ENCODE measurements around the gene TBXAS1. TPM values are rescaled to one million over a fixed set of nuclear protein-coding genes. Genes with fewer than 3 reads are reported as not detected.

The TBXAS1 gene
- total and polyA plus RNA-seq, 4 donors: 4.1 to 22.4 (median 12.2) TPM

DNA sequence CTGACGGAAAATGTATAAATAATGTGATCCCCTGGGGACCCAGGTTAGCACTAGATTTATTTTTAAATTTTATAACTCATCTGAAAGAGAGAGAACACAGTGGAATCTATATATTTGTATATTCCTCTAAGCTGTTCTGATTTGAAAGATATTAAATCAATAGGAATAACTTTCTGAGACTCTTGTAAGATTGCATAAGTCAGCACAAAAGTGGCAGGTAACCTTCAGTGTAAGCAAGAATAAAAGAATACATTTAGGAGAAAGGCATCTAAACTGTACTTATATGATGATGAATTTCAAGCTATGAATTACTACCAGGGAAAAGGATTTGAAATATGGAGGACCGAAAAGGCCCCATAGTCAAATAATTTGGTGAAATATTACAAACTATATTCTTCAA lies 112.8 kb downstream of the TBXAS1 start:
- H3K9me3 ChIP-seq (ENCODE audit: control insufficient read depth in 4 of 4, low read length in 3 of 4): peaks cover 0 to 9% (median 2%) of the 10 kb centered on the region in 4 donors
- no peaks in the 10 kb centered on the region for H3K4me1 ChIP-seq (ENCODE audit: control insufficient read depth in 4 of 4, insufficient read depth in 4 of 4, low read length in 3 of 4)
- no peaks in the 10 kb centered on the region for H3K27me3 ChIP-seq (ENCODE audit: control insufficient read depth in 4 of 4, insufficient read depth in 4 of 4, low read length in 3 of 4)
- no peak overlapping the region for H3K27ac ChIP-seq (ENCODE audit: low read depth in 1 of 2, low read length in 2 of 2)
- H3K9ac ChIP-seq (ENCODE audit: low read depth in 1 of 2, low read length in 2 of 2): no peak overlapping the region
- DNase-seq (ENCODE audit: low spot score): no peak
- H3K4me3 ChIP-seq (ENCODE audit: low read depth in 1 of 3, low read length in 3 of 3): no peak overlapping the region
- TF ChIP-seq NR2F2 (IDR thresholded peaks at IDR 0.05) (no peak), FOXA2 (IDR thresholded peaks at IDR 0.05) (no peak), ZBTB33 (IDR thresholded peaks at IDR 0.05) (no peak), TAF1 (conservative IDR thresholded peaks at IDR 0.05) (no peak), SP1 (IDR thresholded peaks at IDR 0.05) (no peak), EGR1 (IDR thresholded peaks at IDR 0.05; ENCODE audit: low read depth in 2 of 2) (no peak), HNF4A (conservative IDR thresholded peaks at IDR 0.05) (no peak), FOXA1 (IDR thresholded peaks at IDR 0.05) (no peak), RXRA (IDR thresholded peaks at IDR 0.05) (no peak), HNF4G (IDR thresholded peaks at IDR 0.05) (no peak), JUND (IDR thresholded peaks at IDR 0.05) (no peak)
- TF ChIP-seq, protein P1, sequence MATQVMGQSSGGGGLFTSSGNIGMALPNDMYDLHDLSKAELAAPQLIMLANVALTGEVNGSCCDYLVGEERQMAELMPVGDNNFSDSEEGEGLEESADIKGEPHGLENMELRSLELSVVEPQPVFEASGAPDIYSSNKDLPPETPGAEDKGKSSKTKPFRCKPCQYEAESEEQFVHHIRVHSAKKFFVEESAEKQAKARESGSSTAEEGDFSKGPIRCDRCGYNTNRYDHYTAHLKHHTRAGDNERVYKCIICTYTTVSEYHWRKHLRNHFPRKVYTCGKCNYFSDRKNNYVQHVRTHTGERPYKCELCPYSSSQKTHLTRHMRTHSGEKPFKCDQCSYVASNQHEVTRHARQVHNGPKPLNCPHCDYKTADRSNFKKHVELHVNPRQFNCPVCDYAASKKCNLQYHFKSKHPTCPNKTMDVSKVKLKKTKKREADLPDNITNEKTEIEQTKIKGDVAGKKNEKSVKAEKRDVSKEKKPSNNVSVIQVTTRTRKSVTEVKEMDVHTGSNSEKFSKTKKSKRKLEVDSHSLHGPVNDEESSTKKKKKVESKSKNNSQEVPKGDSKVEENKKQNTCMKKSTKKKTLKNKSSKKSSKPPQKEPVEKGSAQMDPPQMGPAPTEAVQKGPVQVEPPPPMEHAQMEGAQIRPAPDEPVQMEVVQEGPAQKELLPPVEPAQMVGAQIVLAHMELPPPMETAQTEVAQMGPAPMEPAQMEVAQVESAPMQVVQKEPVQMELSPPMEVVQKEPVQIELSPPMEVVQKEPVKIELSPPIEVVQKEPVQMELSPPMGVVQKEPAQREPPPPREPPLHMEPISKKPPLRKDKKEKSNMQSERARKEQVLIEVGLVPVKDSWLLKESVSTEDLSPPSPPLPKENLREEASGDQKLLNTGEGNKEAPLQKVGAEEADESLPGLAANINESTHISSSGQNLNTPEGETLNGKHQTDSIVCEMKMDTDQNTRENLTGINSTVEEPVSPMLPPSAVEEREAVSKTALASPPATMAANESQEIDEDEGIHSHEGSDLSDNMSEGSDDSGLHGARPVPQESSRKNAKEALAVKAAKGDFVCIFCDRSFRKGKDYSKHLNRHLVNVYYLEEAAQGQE (IDR thresholded peaks at IDR 0.05): no peak
- no peaks in the 10 kb centered on the region for H3K36me3 ChIP-seq (ENCODE audit: control insufficient read depth in 4 of 4, insufficient read depth in 3 of 4, low read depth in 1 of 4, low read length in 3 of 4)
- WGBS: 90% methylated on average over 2 of the region's 2 CpGs

- DNase-seq (ENCODE audit: low spot score): no peak
- Histone ChIP-seq H3K9ac (ENCODE audit: low read depth in 1 of 2, low read length in 2 of 2) (no peak overlapping the region), H3K4me1 (ENCODE audit: control insufficient read depth in 4 of 4, insufficient read depth in 4 of 4, low read length in 3 of 4) (no peaks in the 10 kb centered on the region), H3K36me3 (ENCODE audit: control insufficient read depth in 4 of 4, insufficient read depth in 3 of 4, low read depth in 1 of 4, low read length in 3 of 4) (no peaks in the 10 kb centered on the region), H3K27ac (ENCODE audit: low read depth in 1 of 2, low read length in 2 of 2) (no peak overlapping the region), H3K9me3 (ENCODE audit: control insufficient read depth in 4 of 4, low read length in 3 of 4) (peaks cover 0 to 10% (median 2%) of the 10 kb centered on the region in 4 donors), H3K4me3 (ENCODE audit: low read depth in 1 of 3, low read length in 3 of 3) (no peak overlapping the region), H3K27me3 (ENCODE audit: control insufficient read depth in 4 of 4, insufficient read depth in 4 of 4, low read length in 3 of 4) (no peaks in the 10 kb centered on the region)
- TF ChIP-seq, protein P2, sequence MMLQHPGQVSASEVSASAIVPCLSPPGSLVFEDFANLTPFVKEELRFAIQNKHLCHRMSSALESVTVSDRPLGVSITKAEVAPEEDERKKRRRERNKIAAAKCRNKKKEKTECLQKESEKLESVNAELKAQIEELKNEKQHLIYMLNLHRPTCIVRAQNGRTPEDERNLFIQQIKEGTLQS (IDR thresholded peaks at IDR 0.05): no peak
- no peak for TF ChIP-seq RXRA (IDR thresholded peaks at IDR 0.05)
- TF ChIP-seq HNF4G (IDR thresholded peaks at IDR 0.05): no peak
- TF ChIP-seq, protein P3, sequence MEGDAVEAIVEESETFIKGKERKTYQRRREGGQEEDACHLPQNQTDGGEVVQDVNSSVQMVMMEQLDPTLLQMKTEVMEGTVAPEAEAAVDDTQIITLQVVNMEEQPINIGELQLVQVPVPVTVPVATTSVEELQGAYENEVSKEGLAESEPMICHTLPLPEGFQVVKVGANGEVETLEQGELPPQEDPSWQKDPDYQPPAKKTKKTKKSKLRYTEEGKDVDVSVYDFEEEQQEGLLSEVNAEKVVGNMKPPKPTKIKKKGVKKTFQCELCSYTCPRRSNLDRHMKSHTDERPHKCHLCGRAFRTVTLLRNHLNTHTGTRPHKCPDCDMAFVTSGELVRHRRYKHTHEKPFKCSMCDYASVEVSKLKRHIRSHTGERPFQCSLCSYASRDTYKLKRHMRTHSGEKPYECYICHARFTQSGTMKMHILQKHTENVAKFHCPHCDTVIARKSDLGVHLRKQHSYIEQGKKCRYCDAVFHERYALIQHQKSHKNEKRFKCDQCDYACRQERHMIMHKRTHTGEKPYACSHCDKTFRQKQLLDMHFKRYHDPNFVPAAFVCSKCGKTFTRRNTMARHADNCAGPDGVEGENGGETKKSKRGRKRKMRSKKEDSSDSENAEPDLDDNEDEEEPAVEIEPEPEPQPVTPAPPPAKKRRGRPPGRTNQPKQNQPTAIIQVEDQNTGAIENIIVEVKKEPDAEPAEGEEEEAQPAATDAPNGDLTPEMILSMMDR (IDR thresholded peaks at IDR 0.05; ENCODE audit: low read depth, low read length, missing input control): no peak
- no peak for TF ChIP-seq HNF4A (conservative IDR thresholded peaks at IDR 0.05)
- TF ChIP-seq, protein P4, sequence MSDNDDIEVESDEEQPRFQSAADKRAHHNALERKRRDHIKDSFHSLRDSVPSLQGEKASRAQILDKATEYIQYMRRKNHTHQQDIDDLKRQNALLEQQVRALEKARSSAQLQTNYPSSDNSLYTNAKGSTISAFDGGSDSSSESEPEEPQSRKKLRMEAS (IDR thresholded peaks at IDR 0.05): no peak
- TF ChIP-seq EGR1 (IDR thresholded peaks at IDR 0.05; ENCODE audit: low read depth in 2 of 2): no peak
- TF ChIP-seq JUND (IDR thresholded peaks at IDR 0.05): no peak
- TF ChIP-seq GABPA (IDR thresholded peaks at IDR 0.05 in 1 of 2, conservative IDR thresholded peaks at IDR 0.05 in 1 of 2): no peak
- no peak for TF ChIP-seq NR2F2 (IDR thresholded peaks at IDR 0.05)
- TF ChIP-seq, protein P1 (IDR thresholded peaks at IDR 0.05): no peak
- no peak for TF ChIP-seq ZBTB33 (IDR thresholded peaks at IDR 0.05)
- no peak for TF ChIP-seq SP1 (IDR thresholded peaks at IDR 0.05)
- TF ChIP-seq RAD21 (IDR thresholded peaks at IDR 0.05): no peak
- no peak for TF ChIP-seq YY1 (IDR thresholded peaks at IDR 0.05)
- no peak for TF ChIP-seq FOXA1 (IDR thresholded peaks at IDR 0.05)
- no peak for TF ChIP-seq FOXA2 (IDR thresholded peaks at IDR 0.05)
- no peak for TF ChIP-seq TAF1 (conservative IDR thresholded peaks at IDR 0.05)
- 92% methylated on average over 6 of the region's 6 CpGs for WGBS
Observed at GRCh38 chr7:139942636-139943035, 113.6 kb downstream of the TBXAS1 start.

All from liver (tissue), 9 donors.